ENCODE results near the gene MCM3AP. TPM values are rescaled to one million over a fixed set of nuclear protein-coding genes. Genes with fewer than 3 reads are reported as not detected.

The MCM3AP gene
- total RNA-seq, 1 donor from 2014 or later: 58.8 TPM

- H3K27ac ChIP-seq (replicated peaks): peak overlapping the region; percentile 20
- intact Hi-C loops (cut with micrococcal nuclease): no loop called here
- H3K4me1 ChIP-seq: peaks cover 73% of the 10 kb centered on the region
- DNase-seq: no peak
- TF ChIP-seq CTCF (IDR thresholded peaks at IDR 0.05; ENCODE audit: borderline replicate concordance): no peak
- H3K4me3 ChIP-seq: peak overlapping the region; percentile 84
- no peaks in the 10 kb centered on the region for H3K27me3 ChIP-seq (ENCODE audit: low read depth)
- H3K9me3 ChIP-seq (replicated peaks): no peaks in the 10 kb centered on the region
- peaks cover 62% of the 10 kb centered on the region for H3K36me3 ChIP-seq
These were observed 1.2 kb downstream of the MCM3AP start for GRCh38 chr21:46284077-46284644.

- Histone ChIP-seq H3K4me1 (no peaks in the 10 kb centered on the region), H3K4me3 (no peak overlapping the region), H3K9me3 (replicated peaks) (no peaks in the 10 kb centered on the region), H3K27me3 (ENCODE audit: low read depth) (no peaks in the 10 kb centered on the region), H3K27ac (replicated peaks) (no peak overlapping the region), H3K36me3 (peaks cover 100% of the 10 kb centered on the region)
- intact Hi-C loops (cut with micrococcal nuclease): no loop called here
- TF ChIP-seq CTCF (IDR thresholded peaks at IDR 0.05; ENCODE audit: borderline replicate concordance): no peak
- DNase-seq: no peak
These were observed 10.5 kb downstream of the MCM3AP start for GRCh38 chr21:46274797-46275390.

GRCh38 chr21:46273341-46273740 lies 12.1 kb downstream of the MCM3AP start:
- intact Hi-C loops (cut with micrococcal nuclease): no loop called here
- H3K27ac ChIP-seq (replicated peaks): no peak overlapping the region
- H3K36me3 ChIP-seq: peaks cover 100% of the 10 kb centered on the region
- no peaks in the 10 kb centered on the region for H3K4me1 ChIP-seq
- no peak overlapping the region for H3K4me3 ChIP-seq
- H3K27me3 ChIP-seq (ENCODE audit: low read depth): no peaks in the 10 kb centered on the region
- DNase-seq: no peak
- no peaks in the 10 kb centered on the region for H3K9me3 ChIP-seq (replicated peaks)
- TF ChIP-seq CTCF (IDR thresholded peaks at IDR 0.05; ENCODE audit: borderline replicate concordance): no peak

- H3K36me3 ChIP-seq: peaks cover 100% of the 10 kb centered on the region
- H3K4me3 ChIP-seq: no peak overlapping the region
- no peaks in the 10 kb centered on the region for H3K4me1 ChIP-seq
- no peak for DNase-seq
- intact Hi-C loops (cut with micrococcal nuclease): no loop called here
- H3K9me3 ChIP-seq (replicated peaks): no peaks in the 10 kb centered on the region
- no peak overlapping the region for H3K27ac ChIP-seq (replicated peaks)
- H3K27me3 ChIP-seq (ENCODE audit: low read depth): no peaks in the 10 kb centered on the region
- TF ChIP-seq CTCF (IDR thresholded peaks at IDR 0.05; ENCODE audit: borderline replicate concordance): no peak
These were observed 15.9 kb downstream of the MCM3AP start for GRCh38 chr21:46269466-46269865.

GRCh38 chr21:46268371-46268770 lies 17.0 kb downstream of the MCM3AP start:
- peaks cover 100% of the 10 kb centered on the region for H3K36me3 ChIP-seq
- H3K27me3 ChIP-seq (ENCODE audit: low read depth): no peaks in the 10 kb centered on the region
- TF ChIP-seq CTCF (IDR thresholded peaks at IDR 0.05; ENCODE audit: borderline replicate concordance): no peak
- no peak overlapping the region for H3K4me3 ChIP-seq
- H3K4me1 ChIP-seq: no peaks in the 10 kb centered on the region
- DNase-seq: no peak
- intact Hi-C loops (cut with micrococcal nuclease): no loop called here
- no peak overlapping the region for H3K27ac ChIP-seq (replicated peaks)
- no peaks in the 10 kb centered on the region for H3K9me3 ChIP-seq (replicated peaks)

Measured in left ventricle myocardium inferior (tissue), 1 donor.